Medulla oblongata (tissue), 1 donor: ENCODE measurements around the gene ABCF1.
A peak's percentile ranks its signal among the peaks of the same experiment; 100 is the strongest.

Experiments
- DNase-seq: peaks from one replicate; pipeline ENCODE4 v3.0.0-alpha.2; 2015; ENCODE audit errors: extremely low spot score

ABCF1 gene

DNA sequence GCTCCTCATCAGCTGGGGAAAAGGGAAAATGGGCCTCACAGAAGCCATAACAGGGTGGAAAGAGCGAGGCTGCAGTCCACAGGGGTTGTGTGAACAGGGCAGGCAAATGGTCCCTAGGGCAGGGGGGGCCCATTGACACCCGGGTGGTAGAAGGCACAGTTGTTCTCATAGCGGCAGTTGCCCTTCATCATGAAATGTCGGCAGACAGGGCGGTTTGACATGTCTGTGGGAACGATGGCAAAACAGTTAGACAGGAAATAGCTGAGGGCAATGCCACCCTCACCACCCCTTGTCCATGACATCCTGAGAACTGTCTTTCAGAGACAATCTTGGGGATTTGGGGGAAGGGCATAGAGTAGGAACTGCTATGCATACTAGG is 30.2 kb downstream of the ABCF1 start:
- DNase-seq: no peak

DNA sequence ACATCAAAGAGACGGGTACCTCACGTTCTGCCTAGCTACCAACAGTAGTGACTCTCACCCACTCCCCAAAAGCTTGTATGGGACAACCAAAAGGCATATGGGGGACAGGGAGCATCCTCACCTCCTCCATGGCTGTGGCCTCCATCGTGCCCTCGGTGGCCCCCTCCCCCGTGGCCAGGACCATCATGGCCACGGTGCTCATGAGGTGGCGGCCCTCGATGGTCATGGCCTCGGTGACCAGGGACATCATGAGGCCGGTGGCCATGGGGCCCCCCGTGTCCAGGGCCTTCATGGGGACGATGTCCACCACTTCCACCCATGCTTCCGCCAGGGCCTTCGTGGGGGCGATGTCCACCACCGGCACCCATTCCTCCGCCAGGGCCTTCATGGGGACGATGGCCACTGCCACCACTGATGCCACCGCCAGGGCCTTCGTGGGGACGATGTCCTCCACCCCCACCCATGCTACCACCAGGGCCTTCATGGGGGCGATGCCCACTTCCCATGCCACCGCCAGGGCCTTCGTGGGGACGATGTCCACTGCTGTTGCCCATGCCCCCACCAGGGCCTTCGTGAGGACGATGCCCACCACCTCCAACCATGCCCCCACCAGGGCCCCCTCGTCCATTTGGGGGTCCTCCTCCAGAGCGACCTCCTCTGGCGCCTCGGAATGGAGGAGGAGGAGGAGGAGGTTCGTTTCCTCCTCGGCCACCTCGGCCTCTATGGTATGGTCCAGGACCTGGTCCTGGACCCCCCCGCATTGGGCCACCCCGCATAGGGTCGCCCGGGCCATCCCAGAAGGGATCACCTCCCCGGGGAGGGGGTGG is 30.8 kb downstream of the ABCF1 start:
- DNase-seq: no peak

GRCh38 chr6:30603961-30604360 is 32.7 kb downstream of the ABCF1 start:
- no peak for DNase-seq

- no peak for DNase-seq
Observed at GRCh38 chr6:30610065-30610464, 38.8 kb downstream of the ABCF1 start.

DNA sequence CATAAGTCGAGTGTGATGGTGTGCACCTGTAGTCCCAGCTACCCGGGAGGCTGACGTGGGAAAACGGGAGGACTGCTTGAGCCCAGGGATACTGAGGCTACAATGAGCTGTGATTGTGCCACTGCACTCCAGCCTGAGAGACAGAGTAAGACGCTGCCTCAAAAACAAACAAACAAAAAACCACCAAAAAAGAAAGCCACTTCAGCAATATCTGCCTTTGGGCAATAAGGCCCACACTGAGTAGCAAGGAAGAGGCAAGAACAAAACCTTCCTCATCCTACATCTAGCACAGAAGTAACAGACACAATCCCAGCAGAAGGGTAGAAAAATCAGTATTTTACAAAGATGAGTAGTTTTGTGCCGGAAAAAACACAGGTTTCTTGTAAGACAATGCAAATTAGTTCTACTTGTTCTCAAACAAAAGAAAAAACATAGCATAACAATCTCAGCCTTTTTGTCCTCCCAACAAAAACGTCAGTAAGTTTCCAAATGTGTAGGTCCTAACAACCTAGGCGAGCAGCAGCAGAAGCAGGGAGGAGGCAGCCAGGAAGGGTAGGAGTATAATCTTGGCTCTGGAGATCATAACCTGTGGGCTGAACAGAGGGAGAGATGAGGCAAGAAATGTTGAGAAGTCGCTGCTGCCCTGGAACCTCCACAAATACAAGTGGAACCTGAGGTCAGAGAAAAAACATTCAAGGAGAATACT is 40.1 kb downstream of the ABCF1 start:
- DNase-seq: no peak

DNA sequence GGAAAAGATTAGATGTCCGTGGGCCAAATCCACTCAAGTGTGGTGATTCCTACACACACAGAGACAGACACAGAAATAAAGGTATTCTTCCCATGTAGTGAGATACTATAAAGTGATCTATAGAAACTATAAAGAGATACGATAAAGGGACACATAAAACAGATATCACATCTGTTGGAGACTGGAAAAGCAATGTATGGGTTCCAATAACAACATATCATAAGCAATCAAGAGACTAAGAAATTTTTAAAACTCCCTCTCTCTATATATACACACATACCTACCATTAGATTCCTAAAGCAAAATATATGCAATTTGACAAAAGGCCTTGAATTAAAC is 40.6 kb downstream of the ABCF1 start:
- no peak for DNase-seq

DNA sequence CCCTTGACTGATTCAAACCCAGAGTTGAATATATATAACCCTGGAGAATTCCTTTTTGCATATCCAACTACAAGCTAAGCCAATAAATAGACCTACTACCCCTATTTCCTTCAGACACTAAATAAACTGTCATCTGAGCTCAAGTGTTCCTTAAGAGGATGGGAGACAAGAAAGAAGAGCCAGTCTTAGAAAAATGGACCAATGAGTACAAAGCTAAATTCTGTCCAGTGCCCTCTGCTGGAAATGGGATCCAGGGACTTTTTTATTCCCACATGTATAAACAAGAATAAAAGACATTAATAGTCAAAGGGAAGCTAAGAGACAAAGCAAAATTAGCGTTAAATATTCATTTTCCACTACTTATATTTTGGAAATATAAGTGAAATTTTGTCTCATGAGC is 41.0 kb downstream of the ABCF1 start:
- no peak for DNase-seq

- DNase-seq: no peak
Observed at GRCh38 chr6:30612687-30613248, 41.5 kb downstream of the ABCF1 start.

GRCh38 chr6:30613251-30614043 is 42.2 kb downstream of the ABCF1 start:
- no peak for DNase-seq

GRCh38 chr6:30614044-30614842 is 43.0 kb downstream of the ABCF1 start:
- no peak for DNase-seq

- peak; percentile 99 for DNase-seq
Observed at GRCh38 chr6:30614843-30615218, 43.6 kb downstream of the ABCF1 start.

GRCh38 chr6:30615219-30615957 is 44.1 kb downstream of the ABCF1 start:
- peak; percentile 80 for DNase-seq

DNA sequence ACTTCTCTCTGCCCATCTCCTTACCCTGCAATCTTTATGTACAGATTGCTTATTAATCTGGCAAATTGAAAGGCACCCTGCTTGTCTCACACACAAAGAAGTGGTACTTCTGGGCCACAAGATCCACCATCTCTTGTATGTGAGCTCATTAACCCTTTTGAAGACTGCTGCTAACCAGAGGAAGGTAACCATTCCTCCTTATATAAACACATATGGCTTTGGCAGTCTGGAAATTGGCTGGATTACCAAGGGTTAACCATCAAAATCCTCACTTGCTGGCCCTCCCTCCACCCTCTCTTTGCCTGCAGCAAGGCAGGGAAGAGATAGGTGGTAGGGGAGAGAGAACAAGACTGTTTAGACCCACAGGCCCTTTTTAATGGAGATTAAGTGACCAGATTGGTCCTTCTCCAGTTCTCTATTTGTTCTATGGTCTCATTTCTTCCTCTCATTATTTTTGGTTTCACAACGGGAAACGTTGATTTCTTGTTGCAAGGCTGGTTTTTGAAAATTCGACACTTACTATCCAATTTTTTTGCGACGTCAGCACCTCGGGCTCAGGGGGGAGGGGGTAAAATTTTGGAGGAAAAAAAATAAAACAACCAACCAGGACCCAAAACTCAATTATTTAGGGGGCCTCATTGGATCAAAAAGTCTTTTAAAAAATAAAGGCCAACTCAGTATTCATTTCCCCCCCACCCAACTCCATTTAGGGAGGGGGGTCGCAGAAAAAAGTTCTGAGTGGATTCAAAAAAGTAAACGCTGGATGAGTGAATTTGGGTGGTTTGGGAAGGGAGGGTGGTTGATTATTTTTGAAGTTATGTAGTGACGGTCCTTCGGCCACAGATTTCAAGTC is 44.9 kb downstream of the ABCF1 start:
- DNase-seq: peak; percentile 52

DNA sequence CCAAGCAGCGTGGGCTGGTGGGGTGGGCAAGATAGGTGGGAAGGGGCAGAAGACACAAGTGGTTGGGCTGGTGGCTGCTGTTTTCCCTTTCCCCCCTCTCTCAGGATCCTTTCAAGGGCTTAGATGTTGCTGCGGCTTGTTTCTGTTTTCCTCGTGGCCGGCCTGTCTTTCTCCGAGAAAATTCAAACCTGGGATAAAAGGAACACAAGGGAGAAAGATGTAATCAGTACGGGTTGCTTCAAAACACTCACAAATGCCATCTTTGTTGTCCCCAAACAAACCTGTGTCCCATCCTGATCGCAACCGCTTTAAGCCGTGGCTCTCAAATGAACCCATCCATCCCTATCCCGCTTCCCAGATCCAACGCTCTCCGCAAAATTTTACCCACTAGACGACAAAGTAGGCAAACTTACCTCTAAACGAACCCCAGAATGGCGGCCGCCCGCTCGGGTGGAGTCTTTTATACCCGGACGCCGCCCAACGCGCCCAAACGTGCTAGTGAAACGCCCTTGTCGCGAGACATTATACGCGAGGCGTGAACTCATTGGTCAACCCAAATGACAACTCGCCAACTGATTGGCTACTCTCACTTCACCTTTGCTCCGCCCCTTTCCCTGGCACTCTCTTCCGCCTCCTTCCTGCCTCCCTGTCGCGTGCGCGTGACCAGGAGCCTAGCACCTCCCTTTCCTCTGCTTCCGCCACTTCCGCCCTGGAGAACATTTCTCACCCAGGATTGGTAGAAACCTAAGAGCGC is 45.7 kb downstream of the ABCF1 start, which contains the start of gene PPP1R10:
Gene PPP1R10 (minus strand): TSS at position 433 of the 754 bp plus-strand sequence. CDS start 7,299 bp downstream, outside the sequence.
- DNase-seq: peak; percentile 100

DNA sequence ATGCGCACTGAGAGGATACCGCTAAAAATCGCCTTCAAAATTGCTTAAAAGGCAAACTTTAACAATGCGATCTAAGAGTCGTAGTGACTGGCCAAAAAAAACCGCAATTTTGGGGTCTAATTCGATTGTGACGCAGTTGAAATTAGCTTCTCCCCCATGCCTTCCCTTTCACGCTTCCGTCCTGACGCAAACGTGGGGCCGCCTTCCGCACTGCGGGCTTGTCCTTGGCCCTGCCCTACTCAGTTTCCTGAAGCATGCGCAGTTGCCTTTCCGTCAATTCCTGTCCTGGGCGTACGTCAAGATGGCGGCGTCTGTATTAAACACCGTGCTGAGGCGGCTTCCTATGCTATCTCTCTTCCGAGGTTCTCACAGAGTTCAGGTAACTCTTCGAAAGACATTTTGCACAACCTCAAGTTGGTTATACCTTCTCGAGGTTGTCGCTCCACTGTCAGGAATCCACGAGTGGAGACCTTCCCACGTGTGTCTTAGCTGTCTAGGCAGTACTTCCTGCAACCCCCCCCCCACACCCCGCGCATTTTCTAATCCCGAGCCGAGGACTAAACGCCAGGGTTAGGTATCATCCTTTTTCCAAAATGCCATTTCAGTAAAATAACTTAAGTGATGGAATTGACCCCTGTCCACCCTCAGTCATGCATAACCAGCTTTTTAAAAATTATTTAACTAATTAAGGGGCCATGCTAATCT is 46.5 kb downstream of the ABCF1 start, which contains the start of gene MRPS18B:
Gene MRPS18B (plus strand): TSS at position 276 of the 705 bp plus-strand sequence. CDS start 26 bp downstream, at position 302.
- DNase-seq: peak; percentile 99

- DNase-seq: no peak
Observed at GRCh38 chr6:30618270-30618797, 47.1 kb downstream of the ABCF1 start.

GRCh38 chr6:30619561-30619960 is 48.3 kb downstream of the ABCF1 start:
- DNase-seq: no peak

- DNase-seq: no peak
Observed at GRCh38 chr6:30625511-30625910, 54.3 kb downstream of the ABCF1 start.
